ENCODE measurements around the gene ZNF18.
A peak's percentile ranks its signal among the peaks of the same experiment; 100 is the strongest.

ZNF18 gene

GRCh38 chr17:12021623-12022140, 24.4 kb upstream of the ZNF18 start:
- peak; percentile 40 for DNase-seq (ENCODE audit: low spot score)
- in situ Hi-C loops (cut with MboI; ENCODE audit: low pct_unique_long_range_greater_than_20kb, low sequenced_read_pairs, unreplicated experiment), result loop anchor here (25.0 kb wide), 1 partner anchor 991 kb away; the partner anchor contains the start of gene ELAC2
- TF ChIP-seq CTCF (IDR thresholded peaks at IDR 0.05; ENCODE audit: extremely low read depth, insufficient read depth, missing control alignments), result no peak

GRCh38 chr17:12020642-12021622, 23.7 kb upstream of the ZNF18 start, which contains the start of gene MAP2K4:
Gene MAP2K4 (plus strand): TSS chr17:12020877. CDS start chr17:12020887, 10 bp downstream.
- in situ Hi-C loops (cut with MboI; ENCODE audit: low pct_unique_long_range_greater_than_20kb, low sequenced_read_pairs, unreplicated experiment), result loop anchor here (25.0 kb wide), 1 partner anchor 991 kb away; the partner anchor contains the start of gene ELAC2
- DNase-seq (ENCODE audit: low spot score), result peak; percentile 97
- TF ChIP-seq CTCF (IDR thresholded peaks at IDR 0.05; ENCODE audit: extremely low read depth, insufficient read depth, missing control alignments), result no peak

- DNase-seq (ENCODE audit: low spot score), result no peak
- in situ Hi-C loops (cut with MboI; ENCODE audit: low pct_unique_long_range_greater_than_20kb, low sequenced_read_pairs, unreplicated experiment), result loop anchor here (25.0 kb wide), 1 partner anchor 1005 kb away; the partner anchor contains the start of gene ELAC2
- TF ChIP-seq CTCF (IDR thresholded peaks at IDR 0.05; ENCODE audit: extremely low read depth, insufficient read depth, missing control alignments), result no peak
These were observed 10.2 kb upstream of the ZNF18 start for GRCh38 chr17:12007466-12007865.

- in situ Hi-C loops (cut with MboI; ENCODE audit: low pct_unique_long_range_greater_than_20kb, low sequenced_read_pairs, unreplicated experiment), result loop anchor here (25.0 kb wide), 1 partner anchor 1013 kb away; the partner anchor contains the start of gene ELAC2
- DNase-seq (ENCODE audit: low spot score), result no peak
- no peak for TF ChIP-seq CTCF (IDR thresholded peaks at IDR 0.05; ENCODE audit: extremely low read depth, insufficient read depth, missing control alignments)
These were observed 2.4 kb upstream of the ZNF18 start for GRCh38 chr17:11999696-12000095.

- in situ Hi-C loops (cut with MboI; ENCODE audit: low pct_unique_long_range_greater_than_20kb, low sequenced_read_pairs, unreplicated experiment), result no loop called here
- TF ChIP-seq CTCF (IDR thresholded peaks at IDR 0.05; ENCODE audit: extremely low read depth, insufficient read depth, missing control alignments), result no peak
- DNase-seq (ENCODE audit: low spot score), result no peak
These were observed 628 bp upstream of the ZNF18 start for GRCh38 chr17:11997972-11998233.

GRCh38 chr17:11996722-11997146, 541 bp downstream of the ZNF18 start:
- in situ Hi-C loops (cut with MboI; ENCODE audit: low pct_unique_long_range_greater_than_20kb, low sequenced_read_pairs, unreplicated experiment), result no loop called here
- DNase-seq (ENCODE audit: low spot score), result peak; percentile 63
- no peak for TF ChIP-seq CTCF (IDR thresholded peaks at IDR 0.05; ENCODE audit: extremely low read depth, insufficient read depth, missing control alignments)

Measured in GM13977 (cell line).